ENCODE measurements around the gene SRMS.

The SRMS gene

GRCh38 chr20:63538204-63539091, 9.1 kb downstream of the SRMS start:
- no peak for DNase-seq (ENCODE audit: low read depth, low spot score)

DNA sequence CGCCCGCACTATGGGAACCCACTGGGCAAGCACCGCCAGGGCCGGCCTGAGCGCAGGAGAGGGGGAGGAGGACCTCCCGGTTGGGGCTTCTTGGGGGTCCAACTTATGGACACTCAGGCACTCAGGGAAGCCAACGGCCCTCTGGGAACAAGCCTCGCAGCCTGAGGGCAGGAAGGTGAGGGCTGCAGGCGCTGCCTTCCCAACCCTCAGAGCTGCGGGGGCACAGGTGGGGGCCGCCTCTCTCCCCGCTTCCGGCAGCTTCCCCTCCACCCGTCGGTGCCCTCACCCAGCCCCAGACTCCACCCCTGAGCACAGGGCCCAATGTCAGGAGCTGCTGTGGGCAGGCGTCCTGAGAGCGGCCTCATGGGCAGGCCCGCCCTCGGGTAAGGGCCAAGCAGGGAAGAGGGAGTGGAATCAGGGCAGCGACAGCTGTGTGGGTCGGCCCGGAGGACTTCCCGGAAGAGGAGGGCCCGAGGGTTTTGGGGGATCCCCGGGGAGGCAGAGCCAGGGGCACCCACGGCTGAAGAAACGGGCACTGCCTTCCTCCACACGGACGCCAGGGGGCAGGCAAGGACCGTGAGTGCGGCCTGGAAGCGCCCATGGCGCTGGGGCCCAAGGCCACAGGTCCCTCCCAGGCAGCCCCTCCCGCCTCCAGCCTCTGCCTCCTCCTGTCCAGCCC, 9.9 kb downstream of the SRMS start:
- peak; percentile 87 for DNase-seq (ENCODE audit: low read depth, low spot score)

DNA sequence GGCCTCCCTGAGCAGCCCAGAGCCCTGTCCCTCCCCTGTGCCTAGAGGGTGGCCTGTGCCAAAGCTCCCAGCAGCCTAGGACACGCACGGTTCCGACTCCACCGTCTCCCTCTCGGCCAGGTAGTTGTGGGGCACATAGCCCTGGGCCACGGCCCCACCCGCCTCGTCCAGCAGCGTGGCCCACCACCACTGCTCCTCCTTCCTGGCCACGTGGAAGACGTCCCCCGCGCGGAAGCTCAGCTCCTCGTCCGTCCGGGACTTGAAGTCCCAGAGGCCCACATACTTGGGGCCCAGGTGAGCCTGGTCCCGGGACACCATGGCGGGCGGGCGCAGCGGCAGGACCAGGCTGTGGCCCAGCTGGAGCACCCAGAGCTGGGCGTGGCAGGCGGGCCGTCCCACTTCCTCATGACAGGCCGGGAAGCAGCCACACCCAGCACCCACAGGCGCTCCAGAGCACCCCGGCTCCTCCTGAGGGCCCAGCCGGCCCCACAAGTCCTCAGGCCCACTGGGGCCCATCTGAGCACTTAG, 10.5 kb downstream of the SRMS start, which contains the start of gene PTK6:
Gene PTK6, minus strand, starts transcription at position 380 of the 528 bp plus-strand sequence. Its CDS starts 62 bp downstream, at position 318.
- DNase-seq (ENCODE audit: low read depth, low spot score): no peak

GRCh38 chr20:63536241-63536977, 11.1 kb downstream of the SRMS start:
- DNase-seq (ENCODE audit: low read depth, low spot score): no peak

DNA sequence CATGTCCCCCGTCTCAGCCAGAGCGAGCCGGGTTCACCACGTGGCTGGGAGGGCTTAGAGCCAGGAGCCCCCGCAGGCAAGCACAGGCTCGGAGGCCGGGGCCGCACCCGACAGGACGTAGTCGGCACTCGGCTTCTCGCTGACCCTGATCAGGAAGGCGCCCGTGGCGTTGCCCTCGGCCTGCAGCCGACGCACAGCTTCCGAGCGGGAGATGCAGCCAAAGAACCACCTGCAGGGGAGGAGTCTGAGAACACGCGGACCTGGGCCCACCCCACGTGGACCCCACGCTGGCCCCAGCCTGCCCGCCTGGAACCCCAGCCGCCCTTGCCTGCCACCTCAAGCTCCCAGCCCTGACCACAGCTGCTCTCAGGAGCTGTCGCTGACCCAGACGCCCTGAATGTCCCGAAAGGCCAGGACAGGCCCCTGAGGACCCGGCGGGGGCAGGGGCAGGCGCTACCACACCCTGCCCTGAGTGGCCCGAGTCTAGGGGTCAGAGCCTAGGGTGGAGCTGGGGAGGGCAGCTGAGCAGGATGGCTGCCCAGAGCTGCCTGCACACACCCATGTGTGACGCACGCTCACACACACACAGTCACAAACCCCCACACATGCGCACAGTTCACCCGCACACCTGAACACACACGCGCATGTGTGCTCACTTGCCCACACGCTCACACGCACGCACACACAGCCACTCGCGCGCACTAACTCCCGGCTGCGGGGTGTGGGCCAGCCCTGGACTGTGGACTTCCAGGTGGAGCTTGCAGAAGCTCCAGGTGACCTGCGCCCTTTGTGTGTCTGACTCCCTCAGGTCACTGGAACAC, 12.5 kb downstream of the SRMS start:
- no peak for DNase-seq (ENCODE audit: low read depth, low spot score)

DNA sequence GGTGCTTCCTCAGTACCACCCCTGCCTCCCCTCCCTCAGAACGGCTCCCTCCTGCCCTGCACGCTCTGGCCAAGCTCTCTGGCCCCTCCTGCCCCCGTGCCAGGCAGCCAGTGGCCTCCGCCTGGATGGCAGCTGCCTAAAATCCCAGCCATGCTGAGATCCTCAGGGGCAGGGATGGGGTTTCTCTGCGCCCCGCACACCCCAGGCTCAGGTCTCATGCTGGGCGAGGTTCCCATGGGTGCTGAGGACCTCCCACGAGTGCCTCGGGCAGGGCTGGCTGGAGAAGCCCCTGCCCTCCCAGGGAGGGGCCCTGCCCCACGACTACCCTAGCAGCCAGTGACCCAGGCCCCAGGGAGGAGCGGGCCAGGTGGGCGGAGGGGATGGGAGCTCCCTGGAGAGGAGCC, 13.1 kb downstream of the SRMS start:
- no peak for DNase-seq (ENCODE audit: low read depth, low spot score)

DNA sequence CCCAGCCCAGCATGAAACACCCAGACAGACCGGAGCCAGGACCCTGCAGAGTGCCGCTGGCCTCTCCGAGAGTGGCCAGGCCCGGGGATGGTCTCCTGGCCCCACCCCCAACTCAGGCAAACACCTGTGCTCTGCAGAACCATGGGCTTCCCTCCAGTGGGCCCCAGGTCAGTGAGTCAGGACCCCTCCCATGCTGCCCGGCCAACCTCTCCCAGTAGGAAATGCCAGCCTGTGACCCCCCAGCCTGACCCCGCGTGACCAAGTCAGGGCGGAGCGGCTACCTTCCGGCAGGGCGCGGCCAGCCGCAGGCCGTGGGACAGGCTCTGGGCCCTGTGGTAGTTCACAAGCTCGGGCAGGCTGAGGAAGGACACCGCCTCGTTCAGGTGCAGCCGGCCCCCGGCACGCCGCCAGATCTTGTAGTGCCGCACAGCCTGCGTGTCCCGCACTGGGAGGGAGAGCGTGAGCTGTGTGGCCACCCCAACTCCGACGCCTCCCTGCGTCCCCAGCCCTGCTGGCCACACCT, 13.6 kb downstream of the SRMS start:
- no peak for DNase-seq (ENCODE audit: low read depth, low spot score)

- DNase-seq (ENCODE audit: low read depth, low spot score): no peak
These were observed 14.2 kb downstream of the SRMS start for GRCh38 chr20:63533388-63533787.

- no peak for DNase-seq (ENCODE audit: low read depth, low spot score)
These were observed 15.0 kb downstream of the SRMS start for GRCh38 chr20:63532449-63532971.

GRCh38 chr20:63531686-63532448, 15.7 kb downstream of the SRMS start:
- peak; percentile 5 for DNase-seq (ENCODE audit: low read depth, low spot score)

DNA sequence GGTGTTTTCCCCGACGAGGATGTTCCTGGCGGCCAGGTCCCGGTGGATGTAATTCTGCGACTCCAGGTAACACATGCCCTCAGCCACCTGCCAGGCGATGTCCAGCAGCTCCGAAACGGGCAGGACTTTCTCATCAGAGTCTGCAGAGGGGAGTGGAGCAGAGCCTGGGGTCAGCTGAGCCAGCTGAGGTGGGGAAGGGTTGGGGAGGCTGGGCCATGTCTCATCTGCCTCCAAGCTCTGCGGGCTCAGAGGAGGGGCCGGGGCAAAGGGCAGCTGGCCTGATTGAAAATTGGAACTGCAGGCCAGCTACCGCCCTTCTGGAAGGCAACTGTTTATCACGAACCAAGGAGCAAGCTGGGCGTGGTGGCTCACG, 16.8 kb downstream of the SRMS start:
- DNase-seq (ENCODE audit: low read depth, low spot score): peak; percentile 1

DNA sequence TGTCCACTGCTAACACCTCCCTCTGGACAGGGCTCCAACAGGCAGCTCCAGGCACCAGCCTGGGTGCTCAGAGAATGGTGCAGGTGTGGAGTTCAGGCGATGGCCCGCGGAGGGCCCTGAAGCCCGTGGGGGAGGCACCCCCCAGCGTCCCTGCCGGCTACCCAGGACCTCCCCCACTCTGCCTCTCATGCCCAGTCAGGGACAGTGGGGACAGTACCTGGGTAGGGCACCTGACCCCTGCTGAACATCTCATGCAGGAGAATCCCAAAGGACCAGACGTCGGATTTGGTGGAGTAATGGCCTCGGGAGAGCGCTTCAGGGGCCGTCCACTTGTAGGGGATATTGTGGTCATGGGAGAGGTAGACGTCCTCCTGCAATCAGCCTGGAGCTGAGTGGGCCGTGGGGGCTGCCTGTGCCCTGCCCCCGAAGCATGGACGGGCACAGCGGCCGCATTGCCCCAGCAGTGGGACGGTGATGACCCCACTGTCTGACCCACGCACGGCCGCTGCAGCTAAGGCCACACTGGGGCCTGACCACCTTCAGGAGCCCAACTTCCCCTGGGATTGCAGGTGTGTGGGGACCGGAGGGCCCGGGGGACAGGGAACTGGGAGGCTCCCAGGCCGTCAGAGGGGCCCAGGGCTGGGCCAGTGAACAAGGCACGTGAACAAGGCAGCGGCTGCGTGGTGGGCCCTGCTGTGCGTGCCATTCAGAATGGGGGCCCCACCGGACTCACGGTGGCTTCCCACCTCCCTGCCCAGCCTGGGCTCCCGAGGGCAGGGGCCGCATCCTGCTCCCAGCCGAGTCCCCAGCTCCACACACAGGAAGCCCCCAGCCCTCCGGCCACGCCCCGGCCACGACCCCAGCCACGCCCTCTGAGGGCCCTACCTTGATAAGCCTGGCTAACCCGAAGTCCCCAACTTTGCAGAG, 17.4 kb downstream of the SRMS start:
- no peak for DNase-seq (ENCODE audit: low read depth, low spot score)

DNA sequence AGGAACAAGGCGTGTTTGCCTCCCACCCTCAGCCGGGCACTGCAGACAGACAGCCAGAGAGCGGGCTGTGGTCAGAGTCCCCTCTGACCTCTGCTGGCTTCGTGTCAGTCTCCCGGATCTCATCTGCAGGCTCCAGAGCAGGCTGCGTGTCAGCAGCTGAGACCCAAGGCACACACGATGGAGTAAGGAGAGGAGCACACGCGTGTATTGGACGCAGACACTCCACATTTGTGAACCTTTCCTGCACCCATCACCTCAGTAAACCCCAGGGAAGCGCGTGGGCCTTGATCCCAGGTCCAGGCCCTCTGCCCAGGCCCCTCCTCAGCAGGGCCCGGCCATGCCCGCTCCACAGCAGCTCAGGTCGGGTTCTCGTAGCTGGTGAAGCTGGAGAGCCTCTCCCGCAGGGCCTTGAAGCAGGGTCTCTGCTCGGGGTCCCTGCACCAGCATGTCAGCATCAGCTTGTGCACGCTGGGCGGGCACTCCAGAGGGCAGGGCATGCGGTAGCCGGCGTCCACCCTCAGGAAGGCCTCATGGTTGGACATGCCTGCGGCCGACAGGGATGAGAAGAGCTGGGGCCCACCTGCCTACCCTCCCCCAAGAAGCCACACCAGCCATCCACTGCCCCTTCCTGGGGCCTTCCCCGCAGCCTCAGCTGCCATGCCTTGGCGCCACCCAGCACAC, 18.2 kb downstream of the SRMS start:
- DNase-seq (ENCODE audit: low read depth, low spot score): peak; percentile 1

- DNase-seq (ENCODE audit: low read depth, low spot score): no peak
These were observed 20.4 kb downstream of the SRMS start for GRCh38 chr20:63527184-63527583.

DNA sequence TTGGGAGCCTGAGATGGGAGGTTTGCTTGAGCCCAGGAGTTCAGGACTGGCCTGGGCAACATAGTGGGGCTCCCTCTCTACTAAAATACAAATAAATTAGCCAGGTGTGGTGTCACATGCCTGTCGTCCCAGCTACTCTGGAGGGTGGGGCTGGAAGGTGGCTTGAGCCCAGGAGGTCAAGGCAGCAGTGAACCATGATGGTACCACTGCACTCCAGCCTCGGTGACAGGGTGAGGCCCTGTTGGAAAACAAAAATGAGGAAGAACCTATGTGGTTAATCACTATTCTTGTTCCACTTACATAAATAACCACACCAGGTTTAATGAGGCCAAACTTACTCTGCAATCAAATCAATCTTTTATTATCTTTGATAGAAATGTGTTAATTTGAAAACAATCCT, 21.6 kb downstream of the SRMS start:
- peak; percentile 2 for DNase-seq (ENCODE audit: low read depth, low spot score)

- no peak for DNase-seq (ENCODE audit: low read depth, low spot score)
These were observed 22.4 kb downstream of the SRMS start for GRCh38 chr20:63525185-63525584.

GRCh38 chr20:63522981-63523611, 24.5 kb downstream of the SRMS start:
- peak; percentile 5 for DNase-seq (ENCODE audit: low read depth, low spot score)
